Measurements from ENCODE around the gene DNAH14.

GRCh38 chr1:225280563-225280962, 351.1 kb downstream of the DNAH14 start:
- TF ChIP-seq, protein P1, sequence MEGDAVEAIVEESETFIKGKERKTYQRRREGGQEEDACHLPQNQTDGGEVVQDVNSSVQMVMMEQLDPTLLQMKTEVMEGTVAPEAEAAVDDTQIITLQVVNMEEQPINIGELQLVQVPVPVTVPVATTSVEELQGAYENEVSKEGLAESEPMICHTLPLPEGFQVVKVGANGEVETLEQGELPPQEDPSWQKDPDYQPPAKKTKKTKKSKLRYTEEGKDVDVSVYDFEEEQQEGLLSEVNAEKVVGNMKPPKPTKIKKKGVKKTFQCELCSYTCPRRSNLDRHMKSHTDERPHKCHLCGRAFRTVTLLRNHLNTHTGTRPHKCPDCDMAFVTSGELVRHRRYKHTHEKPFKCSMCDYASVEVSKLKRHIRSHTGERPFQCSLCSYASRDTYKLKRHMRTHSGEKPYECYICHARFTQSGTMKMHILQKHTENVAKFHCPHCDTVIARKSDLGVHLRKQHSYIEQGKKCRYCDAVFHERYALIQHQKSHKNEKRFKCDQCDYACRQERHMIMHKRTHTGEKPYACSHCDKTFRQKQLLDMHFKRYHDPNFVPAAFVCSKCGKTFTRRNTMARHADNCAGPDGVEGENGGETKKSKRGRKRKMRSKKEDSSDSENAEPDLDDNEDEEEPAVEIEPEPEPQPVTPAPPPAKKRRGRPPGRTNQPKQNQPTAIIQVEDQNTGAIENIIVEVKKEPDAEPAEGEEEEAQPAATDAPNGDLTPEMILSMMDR (IDR thresholded peaks at IDR 0.05; ENCODE audit: poor library complexity), result no peak
- no peak for TF ChIP-seq EZH2phosphoT487 (IDR thresholded peaks at IDR 0.05; ENCODE audit: low read depth, severe bottlenecking, unreplicated experiment)
